C4-2B (cell line): ENCODE measurements around the gene OR5H2.
A peak's percentile ranks its signal among the peaks of the same experiment; 100 is the strongest.
"Not testable (repeated sequence)": the region's sequence is repeated elsewhere in the genome, so short reads cannot be mapped to it uniquely, and the experiment has no call there.

Experiments
- H3K27ac ChIP-seq: fragments of 450-650 bp; 2 replicates; pipeline ENCODE4 v1.5.1; 2017
- ZFX ChIP-seq: fragments of 450-650 bp; IDR thresholded peaks from 2 replicates; pipeline ENCODE4 v1.6.1; 2017
- TF ChIP-seq, protein P1 (sequence below): fragments of 450-650 bp; conservative IDR thresholded peaks from 2 replicates; pipeline ENCODE4 v1.5.1; 2017; ENCODE audit warnings: mild to moderate bottlenecking

Gene OR5H2

DNA sequence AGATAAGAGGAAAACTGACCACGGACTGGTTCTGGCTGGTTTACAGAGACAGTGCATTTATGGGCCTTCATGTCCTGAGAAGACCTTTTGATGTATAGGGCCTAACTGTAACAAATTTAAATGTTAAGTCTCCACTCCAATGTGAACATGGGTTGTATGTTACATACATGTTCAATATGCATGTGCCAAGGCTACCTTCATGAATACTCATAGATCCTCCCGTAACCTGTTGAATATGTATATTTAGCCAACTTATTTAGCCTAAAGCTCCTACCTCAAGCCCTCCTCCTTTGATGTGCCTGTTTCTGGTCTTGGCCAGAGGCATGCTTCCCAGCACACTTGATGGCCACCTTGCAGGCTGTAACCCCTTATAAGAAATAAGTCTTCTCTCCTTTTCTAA is at the start of gene OR5H2:
Gene OR5H2, plus strand, starts transcription at position 301 of the 400 bp plus-strand sequence. CDS start 398 bp downstream, outside the sequence.
- no peak for TF ChIP-seq ZFX
- TF ChIP-seq, protein P1, sequence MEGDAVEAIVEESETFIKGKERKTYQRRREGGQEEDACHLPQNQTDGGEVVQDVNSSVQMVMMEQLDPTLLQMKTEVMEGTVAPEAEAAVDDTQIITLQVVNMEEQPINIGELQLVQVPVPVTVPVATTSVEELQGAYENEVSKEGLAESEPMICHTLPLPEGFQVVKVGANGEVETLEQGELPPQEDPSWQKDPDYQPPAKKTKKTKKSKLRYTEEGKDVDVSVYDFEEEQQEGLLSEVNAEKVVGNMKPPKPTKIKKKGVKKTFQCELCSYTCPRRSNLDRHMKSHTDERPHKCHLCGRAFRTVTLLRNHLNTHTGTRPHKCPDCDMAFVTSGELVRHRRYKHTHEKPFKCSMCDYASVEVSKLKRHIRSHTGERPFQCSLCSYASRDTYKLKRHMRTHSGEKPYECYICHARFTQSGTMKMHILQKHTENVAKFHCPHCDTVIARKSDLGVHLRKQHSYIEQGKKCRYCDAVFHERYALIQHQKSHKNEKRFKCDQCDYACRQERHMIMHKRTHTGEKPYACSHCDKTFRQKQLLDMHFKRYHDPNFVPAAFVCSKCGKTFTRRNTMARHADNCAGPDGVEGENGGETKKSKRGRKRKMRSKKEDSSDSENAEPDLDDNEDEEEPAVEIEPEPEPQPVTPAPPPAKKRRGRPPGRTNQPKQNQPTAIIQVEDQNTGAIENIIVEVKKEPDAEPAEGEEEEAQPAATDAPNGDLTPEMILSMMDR: no peak
- no peak within 1 kb of the TSS for H3K27ac ChIP-seq

DNA sequence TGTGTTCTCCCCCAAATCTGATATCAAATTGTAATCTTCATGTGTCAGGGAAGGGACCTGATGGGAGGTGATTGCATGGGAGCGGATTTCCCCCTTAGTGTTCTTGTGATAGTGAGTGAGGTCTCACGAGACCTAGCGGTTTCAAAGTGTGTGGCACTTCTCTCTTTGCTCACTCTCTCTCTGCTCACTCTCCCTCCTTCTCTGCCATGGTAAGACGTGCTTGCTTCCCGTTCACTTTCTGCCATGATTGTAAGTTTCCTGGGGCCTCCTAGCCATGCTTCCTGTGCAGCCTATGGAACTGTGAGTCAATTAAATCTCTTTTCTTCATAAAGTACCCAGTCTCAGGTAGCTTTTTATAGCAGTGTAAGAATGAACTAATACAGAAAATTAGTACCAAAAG is 48.8 kb upstream of the OR5H2 start:
- TF ChIP-seq, protein P1: no peak
- TF ChIP-seq ZFX: no peak
- no peak overlapping the region for H3K27ac ChIP-seq

DNA sequence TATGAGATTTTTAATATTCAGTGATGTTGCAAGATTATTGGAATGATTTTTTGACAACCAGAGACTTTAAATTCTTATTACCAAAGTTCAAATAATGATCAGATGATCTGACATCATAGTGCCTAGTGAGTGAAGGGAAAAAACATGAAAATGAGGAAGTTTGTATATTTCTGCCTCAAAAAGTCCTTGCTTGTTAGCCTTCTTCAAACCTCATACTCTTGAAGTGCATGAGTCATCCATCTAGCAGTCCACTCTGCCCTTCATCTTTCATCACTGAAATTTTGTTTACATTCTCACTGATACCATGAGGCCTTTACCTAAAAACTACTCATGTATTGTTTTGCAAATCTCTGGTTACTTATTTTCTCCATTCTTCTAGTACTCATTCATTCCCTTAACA is 42.2 kb upstream of the OR5H2 start:
- H3K27ac ChIP-seq: no peak overlapping the region
- TF ChIP-seq, protein P1: no peak
- TF ChIP-seq ZFX: no peak

DNA sequence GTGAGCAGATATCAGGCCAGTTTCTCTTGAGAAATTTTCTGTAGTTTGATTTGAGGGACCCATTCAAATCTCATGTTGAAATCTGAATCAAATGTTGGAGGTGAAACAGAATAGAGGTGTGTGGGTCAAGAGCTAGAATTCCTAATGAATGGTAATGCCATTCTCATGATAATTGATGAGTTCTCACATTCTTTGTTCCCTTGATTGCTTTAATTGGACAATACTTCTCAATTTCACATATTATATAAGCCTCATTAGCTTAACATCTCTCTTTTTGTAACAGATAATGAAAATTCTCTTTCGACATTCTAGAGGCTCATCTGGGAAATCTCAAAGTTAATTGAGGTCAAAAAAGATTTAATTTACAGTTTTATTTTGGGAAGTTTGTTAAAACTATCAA is 40.1 kb upstream of the OR5H2 start:
- TF ChIP-seq, protein P1: no peak
- TF ChIP-seq ZFX: no peak
- no peak overlapping the region for H3K27ac ChIP-seq

DNA sequence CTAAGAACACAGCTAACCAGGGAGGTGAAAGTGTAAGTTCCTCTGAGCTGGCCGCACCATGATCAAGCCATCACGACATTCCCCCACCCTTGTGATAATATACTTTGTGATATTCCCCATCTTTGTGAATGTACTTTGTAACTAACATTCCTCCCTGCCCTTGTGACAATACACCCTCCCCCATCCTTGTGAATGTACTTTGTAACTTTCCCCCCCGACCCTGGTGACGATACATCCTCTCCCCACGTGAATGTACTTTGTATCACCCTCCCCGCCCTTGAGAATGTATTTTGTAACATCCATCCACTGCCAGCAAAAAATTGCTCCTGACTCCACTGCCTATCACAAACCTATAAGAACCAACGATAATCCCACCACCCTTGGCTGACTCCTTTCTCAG is 38.5 kb upstream of the OR5H2 start:
- no peak overlapping the region for H3K27ac ChIP-seq
- TF ChIP-seq ZFX: no peak
- TF ChIP-seq, protein P1: no peak

DNA sequence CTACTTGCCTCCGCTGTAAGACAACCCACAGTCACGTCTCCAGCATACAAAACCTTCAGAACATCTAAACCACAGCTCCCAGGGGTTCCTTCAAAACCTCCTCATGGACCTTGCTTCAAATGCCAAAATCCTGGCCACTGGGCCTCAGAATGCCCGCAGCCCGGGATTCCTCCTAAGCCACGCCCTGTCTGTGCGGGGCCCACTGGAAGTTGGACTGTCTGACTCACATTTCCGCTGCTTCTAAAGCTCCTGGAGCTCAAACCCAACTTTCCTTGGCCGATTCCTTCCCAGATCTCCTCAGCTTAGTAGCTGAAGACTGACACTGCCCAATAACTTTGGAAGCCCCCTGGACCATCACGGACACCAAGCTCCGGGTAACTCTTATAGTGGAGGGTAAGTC is 36.2 kb upstream of the OR5H2 start:
- H3K27ac ChIP-seq: no peak overlapping the region
- TF ChIP-seq, protein P1: no peak
- no peak for TF ChIP-seq ZFX

DNA sequence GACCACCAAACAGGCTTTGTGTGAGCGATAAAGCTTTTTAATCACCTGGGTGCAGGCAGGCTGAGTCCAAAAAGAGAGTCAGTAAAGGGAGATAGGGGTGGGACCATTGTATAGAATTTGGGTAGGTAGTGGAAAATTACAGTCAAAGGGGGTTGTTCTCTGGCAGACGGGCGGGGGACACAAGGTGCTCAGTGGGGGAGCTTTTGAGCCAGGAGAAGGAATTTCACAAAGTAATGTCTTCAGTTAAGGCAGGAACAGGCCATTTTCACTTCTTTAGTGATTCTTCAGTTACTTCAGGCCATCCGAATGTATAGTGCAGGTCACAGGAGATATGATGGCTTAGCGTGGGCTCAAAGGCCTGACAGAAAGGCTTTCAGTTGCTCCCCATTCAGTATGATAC is 26.3 kb upstream of the OR5H2 start:
- not testable (repeated sequence) for H3K27ac ChIP-seq

DNA sequence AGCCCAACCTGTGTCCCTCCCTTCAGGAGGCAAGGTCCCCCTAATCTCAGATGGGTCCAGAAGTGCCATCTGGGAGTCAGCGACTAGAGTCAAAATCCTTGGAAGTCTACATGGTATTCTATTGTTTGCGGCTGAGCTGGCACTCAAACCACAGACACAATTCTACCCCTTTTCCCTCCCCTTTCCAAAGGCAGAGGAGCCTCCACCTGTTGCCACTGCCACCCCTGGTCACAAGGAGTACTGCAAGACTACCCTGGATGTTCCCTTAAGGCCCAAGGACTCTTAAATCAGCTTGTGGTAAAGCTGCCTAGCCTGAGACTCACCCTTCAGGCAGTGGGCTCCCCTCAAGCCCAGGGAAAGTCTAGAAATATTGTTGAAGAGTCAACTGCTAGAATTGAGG is 22.6 kb upstream of the OR5H2 start:
- no peak overlapping the region for H3K27ac ChIP-seq
- TF ChIP-seq ZFX: no peak
- TF ChIP-seq, protein P1: peak; percentile 54
